Measurements from ENCODE around the gene LMF2.

DNA sequence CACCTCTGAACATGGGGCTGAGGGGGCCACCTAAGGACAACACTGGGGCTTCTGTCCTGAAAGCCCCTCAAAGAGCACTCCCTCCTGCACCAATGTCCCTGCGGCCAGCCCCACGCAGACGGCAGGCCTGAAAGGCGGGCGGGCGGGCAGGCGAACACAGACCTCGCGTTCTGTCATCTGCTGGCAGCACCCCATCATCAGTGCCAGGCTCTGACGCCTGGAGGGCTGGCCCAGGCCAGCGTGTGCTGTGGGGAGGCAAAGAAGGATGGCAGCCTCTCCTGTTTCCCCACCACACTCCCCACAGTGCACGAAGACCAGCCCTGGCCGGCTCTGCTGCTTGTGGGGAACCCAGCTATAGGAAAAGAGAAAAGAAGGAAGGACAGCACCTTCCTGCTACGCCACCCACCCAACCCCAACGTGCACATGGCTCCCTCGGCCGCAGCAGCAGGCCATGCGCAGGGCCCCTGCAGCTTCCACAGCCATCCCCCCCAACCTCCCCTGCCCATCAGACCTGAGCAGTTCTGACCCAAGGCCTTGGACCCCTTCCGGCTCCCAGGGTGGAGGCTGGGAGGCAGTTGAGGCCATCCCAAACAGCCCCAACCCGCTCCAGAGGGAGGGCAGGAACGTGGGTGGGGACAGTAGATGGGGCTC, 36.2 kb downstream of the LMF2 start:
- TF ChIP-seq, protein P1, sequence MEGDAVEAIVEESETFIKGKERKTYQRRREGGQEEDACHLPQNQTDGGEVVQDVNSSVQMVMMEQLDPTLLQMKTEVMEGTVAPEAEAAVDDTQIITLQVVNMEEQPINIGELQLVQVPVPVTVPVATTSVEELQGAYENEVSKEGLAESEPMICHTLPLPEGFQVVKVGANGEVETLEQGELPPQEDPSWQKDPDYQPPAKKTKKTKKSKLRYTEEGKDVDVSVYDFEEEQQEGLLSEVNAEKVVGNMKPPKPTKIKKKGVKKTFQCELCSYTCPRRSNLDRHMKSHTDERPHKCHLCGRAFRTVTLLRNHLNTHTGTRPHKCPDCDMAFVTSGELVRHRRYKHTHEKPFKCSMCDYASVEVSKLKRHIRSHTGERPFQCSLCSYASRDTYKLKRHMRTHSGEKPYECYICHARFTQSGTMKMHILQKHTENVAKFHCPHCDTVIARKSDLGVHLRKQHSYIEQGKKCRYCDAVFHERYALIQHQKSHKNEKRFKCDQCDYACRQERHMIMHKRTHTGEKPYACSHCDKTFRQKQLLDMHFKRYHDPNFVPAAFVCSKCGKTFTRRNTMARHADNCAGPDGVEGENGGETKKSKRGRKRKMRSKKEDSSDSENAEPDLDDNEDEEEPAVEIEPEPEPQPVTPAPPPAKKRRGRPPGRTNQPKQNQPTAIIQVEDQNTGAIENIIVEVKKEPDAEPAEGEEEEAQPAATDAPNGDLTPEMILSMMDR (IDR thresholded peaks at IDR 0.05; ENCODE audit: low read depth, low read length) = no peak
- no peak for TF ChIP-seq POLR2A (IDR thresholded peaks at IDR 0.05; ENCODE audit: extremely low read depth, insufficient read length)
- TF ChIP-seq MYC (IDR thresholded peaks at IDR 0.05; ENCODE audit: low read depth, low read length) = no peak
- TF ChIP-seq, protein P2, sequence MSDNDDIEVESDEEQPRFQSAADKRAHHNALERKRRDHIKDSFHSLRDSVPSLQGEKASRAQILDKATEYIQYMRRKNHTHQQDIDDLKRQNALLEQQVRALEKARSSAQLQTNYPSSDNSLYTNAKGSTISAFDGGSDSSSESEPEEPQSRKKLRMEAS (IDR thresholded peaks at IDR 0.05; ENCODE audit: low read depth, low read length) = no peak

Data from NB4 (cell line).